Ovary (tissue), 3 donors: ENCODE data around the gene GRAMD4.

Experiments
- EP300 ChIP-seq: sonication (generic); formaldehyde crosslinking; IDR thresholded peaks from one replicate; pipeline ENCODE4 v1.6.1; 2017; ENCODE audit warnings: antibody characterized with exemption
- POLR2A ChIP-seq: fragments of 450-650 bp; IDR thresholded peaks from one replicate; pipeline ENCODE4 v1.6.1; 2017; ENCODE audit warnings: antibody characterized with exemption, mild to moderate bottlenecking, moderate library complexity
- TF ChIP-seq, protein P1 (sequence below), 3 donors: fragments of 450-650 bp in 2 of 3; fragments of 200-600 bp in 1 of 3; IDR thresholded peaks; one replicate each; pipeline versions ENCODE4 v1.5.1 to v1.8.0; 2016 to 2022; ENCODE audit warnings: antibody characterized with exemption in 3 of 3, mild to moderate bottlenecking in 1 of 3
- donor health status: DM: no; HTN: no; CAD: no.

DNA sequence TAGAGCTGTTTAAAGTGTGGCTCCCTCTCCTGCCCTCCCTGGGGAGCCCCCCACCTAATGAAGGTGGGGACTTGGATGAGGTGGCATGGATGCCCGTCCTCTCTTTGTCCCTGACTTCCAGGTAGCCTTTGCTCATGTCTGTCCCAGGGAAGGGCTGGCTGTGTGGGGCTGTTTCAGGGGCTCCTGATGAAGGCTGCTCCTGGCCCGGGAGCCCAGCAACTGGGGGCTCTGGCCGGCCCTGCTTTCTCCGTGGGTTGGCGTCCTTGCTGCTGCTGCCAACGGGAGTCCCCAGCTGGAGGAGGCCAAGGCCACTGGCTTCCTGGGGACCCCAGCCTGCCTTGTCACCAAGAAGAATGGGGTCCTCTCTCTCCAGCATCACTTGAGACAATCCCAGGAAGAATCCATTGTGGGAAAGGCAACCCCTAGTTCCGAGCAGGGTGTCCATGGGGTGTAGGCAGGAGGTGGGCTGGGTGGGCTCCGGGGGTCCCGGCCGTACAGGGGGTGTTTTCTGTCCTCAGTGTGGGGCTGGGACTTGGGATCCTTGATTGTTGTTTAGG, 13.2 kb downstream of the GRAMD4 start:
- TF ChIP-seq EP300 = no peak
- TF ChIP-seq, protein P1, sequence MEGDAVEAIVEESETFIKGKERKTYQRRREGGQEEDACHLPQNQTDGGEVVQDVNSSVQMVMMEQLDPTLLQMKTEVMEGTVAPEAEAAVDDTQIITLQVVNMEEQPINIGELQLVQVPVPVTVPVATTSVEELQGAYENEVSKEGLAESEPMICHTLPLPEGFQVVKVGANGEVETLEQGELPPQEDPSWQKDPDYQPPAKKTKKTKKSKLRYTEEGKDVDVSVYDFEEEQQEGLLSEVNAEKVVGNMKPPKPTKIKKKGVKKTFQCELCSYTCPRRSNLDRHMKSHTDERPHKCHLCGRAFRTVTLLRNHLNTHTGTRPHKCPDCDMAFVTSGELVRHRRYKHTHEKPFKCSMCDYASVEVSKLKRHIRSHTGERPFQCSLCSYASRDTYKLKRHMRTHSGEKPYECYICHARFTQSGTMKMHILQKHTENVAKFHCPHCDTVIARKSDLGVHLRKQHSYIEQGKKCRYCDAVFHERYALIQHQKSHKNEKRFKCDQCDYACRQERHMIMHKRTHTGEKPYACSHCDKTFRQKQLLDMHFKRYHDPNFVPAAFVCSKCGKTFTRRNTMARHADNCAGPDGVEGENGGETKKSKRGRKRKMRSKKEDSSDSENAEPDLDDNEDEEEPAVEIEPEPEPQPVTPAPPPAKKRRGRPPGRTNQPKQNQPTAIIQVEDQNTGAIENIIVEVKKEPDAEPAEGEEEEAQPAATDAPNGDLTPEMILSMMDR (IDR thresholded peaks at IDR 0.05) = no peak
- TF ChIP-seq POLR2A = no peak
